RWPE1 (cell line): ENCODE measurements around the gene SIK3.
A peak's percentile ranks its signal among the peaks of the same experiment; 100 is the strongest.

Experiments used
- CTCF ChIA-PET: fragments of 350-600 bp; sonication (Branson Sonifier 250); formaldehyde crosslinking; extraction: SDS; loops from one replicate; lab custom pipeline; 2021; lab: Yijun Ruan, JAX
- POLR2A ChIA-PET: fragments of 400-600 bp; formaldehyde crosslinking; extraction: SDS; loops from one replicate; lab custom pipeline; 2020; ENCODE audit warnings: antibody characterized with exemption; ENCODE audit not compliant: low non-redundant PET; lab: Yijun Ruan, JAX
- DNase-seq: peaks from one replicate; pipeline ENCODE4 v3.0.0; 2012; ENCODE audit warnings: low spot score
- H3K27ac ChIP-seq: fragments of 450-650 bp; 2 replicates; pipeline ENCODE4 v1.5.1; 2017
- TF ChIP-seq, protein P1 (sequence below): fragments of 450-650 bp; conservative IDR thresholded peaks from 2 replicates; pipeline ENCODE4 v1.5.1; 2017; ENCODE audit warnings: low read depth, mild to moderate bottlenecking

Gene SIK3

GRCh38 chr11:116936754-116937446, 161.3 kb downstream of the SIK3 start:
- POLR2A ChIA-PET: no interaction called here
- no peak overlapping the region for H3K27ac ChIP-seq
- CTCF ChIA-PET: interaction anchor here (0.6 kb wide), 2 partner anchors 213 to 224 kb away, joined by 3 read pairs; no protein-coding TSS in a partner anchor
- no peak for DNase-seq
- TF ChIP-seq, protein P1, sequence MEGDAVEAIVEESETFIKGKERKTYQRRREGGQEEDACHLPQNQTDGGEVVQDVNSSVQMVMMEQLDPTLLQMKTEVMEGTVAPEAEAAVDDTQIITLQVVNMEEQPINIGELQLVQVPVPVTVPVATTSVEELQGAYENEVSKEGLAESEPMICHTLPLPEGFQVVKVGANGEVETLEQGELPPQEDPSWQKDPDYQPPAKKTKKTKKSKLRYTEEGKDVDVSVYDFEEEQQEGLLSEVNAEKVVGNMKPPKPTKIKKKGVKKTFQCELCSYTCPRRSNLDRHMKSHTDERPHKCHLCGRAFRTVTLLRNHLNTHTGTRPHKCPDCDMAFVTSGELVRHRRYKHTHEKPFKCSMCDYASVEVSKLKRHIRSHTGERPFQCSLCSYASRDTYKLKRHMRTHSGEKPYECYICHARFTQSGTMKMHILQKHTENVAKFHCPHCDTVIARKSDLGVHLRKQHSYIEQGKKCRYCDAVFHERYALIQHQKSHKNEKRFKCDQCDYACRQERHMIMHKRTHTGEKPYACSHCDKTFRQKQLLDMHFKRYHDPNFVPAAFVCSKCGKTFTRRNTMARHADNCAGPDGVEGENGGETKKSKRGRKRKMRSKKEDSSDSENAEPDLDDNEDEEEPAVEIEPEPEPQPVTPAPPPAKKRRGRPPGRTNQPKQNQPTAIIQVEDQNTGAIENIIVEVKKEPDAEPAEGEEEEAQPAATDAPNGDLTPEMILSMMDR: no peak

- TF ChIP-seq, protein P1: no peak
- ChIA-PET POLR2A (no interaction called here), CTCF (no interaction called here)
These were observed 162.7 kb downstream of the SIK3 start for GRCh38 chr11:116935514-116935913.

DNA sequence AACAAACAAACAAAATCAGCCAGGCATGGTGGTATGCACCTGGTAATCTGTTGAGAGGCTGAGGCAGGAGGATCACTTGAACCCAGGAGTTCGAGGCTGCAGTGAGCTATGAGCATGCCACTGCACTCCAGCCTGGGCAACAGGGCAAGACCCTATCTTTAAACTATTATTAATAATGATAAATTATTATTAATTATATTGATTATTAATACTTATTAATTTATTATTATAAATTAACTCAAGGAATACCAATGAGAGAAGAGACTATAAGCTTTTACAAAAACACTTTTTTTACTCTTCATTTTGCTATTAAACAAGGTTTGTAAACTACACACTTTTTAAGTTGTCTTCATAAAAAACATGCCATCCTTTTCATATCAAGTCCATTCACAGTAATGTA, 163.1 kb downstream of the SIK3 start:
- no peak overlapping the region for H3K27ac ChIP-seq
- DNase-seq: no peak
- ChIA-PET POLR2A (no interaction called here), CTCF (no interaction called here)
- TF ChIP-seq, protein P1: no peak

More at GRCh38 chr11:116935514-116935913, 162.7 kb downstream of the SIK3 start:
- no peak overlapping the region for H3K27ac ChIP-seq
- DNase-seq: no peak

DNA sequence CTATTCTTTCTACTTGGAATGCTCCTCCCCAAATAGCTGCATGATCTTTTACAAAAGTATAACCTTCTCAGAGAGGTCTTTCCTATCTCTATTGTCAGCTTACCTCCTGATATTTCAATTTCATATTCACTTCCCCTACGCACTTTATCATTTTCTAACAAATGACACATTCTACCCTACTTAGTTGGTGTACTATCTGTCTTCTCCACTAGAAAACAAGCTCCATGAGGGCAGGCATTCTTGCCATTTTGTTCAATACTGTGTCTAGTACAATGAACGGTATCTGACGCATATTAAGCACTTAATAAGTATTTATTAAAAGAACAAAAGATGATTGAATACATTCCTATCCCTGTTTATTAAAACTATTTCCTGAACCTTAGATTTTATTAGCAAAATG, 164.3 kb downstream of the SIK3 start:
- no peak overlapping the region for H3K27ac ChIP-seq
- ChIA-PET POLR2A (no interaction called here), CTCF (interaction anchor here (0.6 to 0.7 kb wide), 2 partner anchors 12 to 71 kb away, joined by 3 to 4 read pairs; no protein-coding TSS in a partner anchor)
- no peak for DNase-seq
- TF ChIP-seq, protein P1: no peak

DNA sequence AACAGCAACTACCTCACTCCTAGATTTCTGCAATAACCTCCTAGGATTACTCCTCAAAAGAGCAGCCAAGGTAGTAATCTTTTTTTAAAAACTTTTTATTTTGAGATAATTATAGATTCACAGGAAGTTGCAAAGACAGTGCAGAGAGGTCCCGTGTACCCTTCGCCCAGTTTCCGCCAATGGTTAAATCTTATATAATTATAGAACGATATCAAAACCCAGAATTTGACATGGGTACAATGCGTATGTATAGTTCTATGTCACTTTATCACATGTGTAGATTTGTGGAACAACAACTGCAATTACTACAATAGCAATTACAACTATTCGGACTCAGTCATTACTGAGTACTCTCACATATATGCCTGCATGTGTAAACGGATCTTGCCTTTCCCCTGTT, 166.0 kb downstream of the SIK3 start:
- POLR2A ChIA-PET: no interaction called here
- DNase-seq: no peak
- CTCF ChIA-PET: no interaction called here
- TF ChIP-seq, protein P1: no peak
- no peak overlapping the region for H3K27ac ChIP-seq

DNA sequence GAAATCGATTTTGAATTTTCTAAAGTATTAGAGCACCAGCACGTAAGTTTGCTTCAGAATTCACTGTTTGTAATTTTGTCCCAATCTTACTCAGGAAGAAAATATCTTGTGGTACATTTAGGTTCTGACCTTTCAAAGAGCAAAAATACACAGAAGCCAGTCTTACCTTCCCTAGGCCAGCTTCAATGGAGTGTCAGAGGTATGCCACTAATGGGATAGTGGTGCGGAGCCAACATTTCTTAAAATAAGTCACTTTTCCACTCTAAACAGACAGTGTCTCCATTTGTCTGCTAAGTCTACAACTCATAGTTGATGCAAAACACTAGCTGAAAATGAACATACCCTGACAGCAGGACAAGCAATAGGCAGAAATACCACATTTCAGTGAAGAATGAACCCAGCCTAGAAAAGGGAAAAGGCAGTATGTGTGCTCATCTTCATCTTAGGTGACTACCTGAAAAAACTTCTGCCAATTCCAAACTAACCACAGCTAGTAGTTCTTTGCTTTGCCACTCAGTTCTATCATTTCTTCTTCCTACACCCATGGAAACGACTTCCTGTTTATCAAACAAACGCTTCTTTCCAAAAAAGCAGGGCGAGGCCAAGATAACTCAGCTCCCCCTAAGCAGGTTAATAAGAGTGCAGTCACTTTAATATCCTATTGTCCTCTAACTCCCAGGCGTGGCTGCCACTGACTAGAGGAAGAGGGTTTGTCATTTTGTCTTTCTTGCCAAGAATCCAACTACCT, 166.8 kb downstream of the SIK3 start:
- peak; percentile 41 for DNase-seq
- POLR2A ChIA-PET: no interaction called here
- H3K27ac ChIP-seq: no peak overlapping the region
- CTCF ChIA-PET: interaction anchor here (0.6 to 0.7 kb wide), 2 partner anchors 38 to 175 kb away, joined by 4 to 5 read pairs; no protein-coding TSS in a partner anchor
- TF ChIP-seq, protein P1: no peak
